Vagina (tissue), 2 donors: Measurements from ENCODE around the gene AFAP1. TPM values are rescaled to one million over a fixed set of nuclear protein-coding genes. Genes with fewer than 3 reads are reported as not detected.

Experiments
- DNase-seq, 2 donors: peaks; one replicate each; pipeline ENCODE4 v3.0.0-alpha.2; 2017; ENCODE audit errors: extremely low spot score in 2 of 2
- H3K27ac ChIP-seq: fragments of 200-600 bp; sonication (generic); one replicate; pipeline ENCODE4 v1.5.1; 2019
- H3K27me3 ChIP-seq: fragments of 200-600 bp; sonication (generic); one replicate; pipeline ENCODE4 v1.5.1; 2019
- H3K36me3 ChIP-seq, 2 donors: fragments of 200-600 bp; sonication (generic); one replicate each; pipeline ENCODE4 v1.5.1; 2017 to 2019
- H3K4me1 ChIP-seq: fragments of 200-600 bp; sonication (generic); one replicate; pipeline ENCODE4 v1.5.1; 2019
- H3K4me3 ChIP-seq, 2 donors: fragments of 200-600 bp; sonication (generic); 1 replicate in 1 of 2; 2 replicates in 1 of 2; pipeline ENCODE4 v1.5.1; 2016 to 2019
- H3K9me3 ChIP-seq: fragments of 200-600 bp; sonication (generic); one replicate; pipeline ENCODE4 v1.5.1; 2019
- POLR2A ChIP-seq, 2 donors: fragments of 450-650 bp; IDR thresholded peaks; one replicate each; pipeline ENCODE4 v1.6.1; 2017; ENCODE audit warnings: antibody characterized with exemption in 2 of 2, mild to moderate bottlenecking in 2 of 2, moderate library complexity in 2 of 2
- POLR2AphosphoS5 ChIP-seq, 2 donors: sonication (generic); formaldehyde crosslinking; IDR thresholded peaks; one replicate each; pipeline ENCODE4 v1.9.0; 2017; ENCODE audit warnings: antibody characterized with exemption in 2 of 2, mild to moderate bottlenecking in 2 of 2, low read depth in 1 of 2; ENCODE audit not compliant: insufficient read depth in 1 of 2
- intact Hi-C: fragments of 100-400 bp; cut with DNase I; formaldehyde crosslinking; loops from one replicate; pipeline ENCODE4 v1.15.1; 2023
- total RNA-seq: library from RNA; depleted of rRNA; stranded (reverse); fragments of >200 nt; gene quantifications from one replicate; pipeline ENCODE4 v1.2.3, GENCODE V29; 2016
- TF ChIP-seq, protein P1 (sequence below), 3 experiments: fragments of 450-650 bp in 2 of 3; fragments of 200-600 bp in 1 of 3; sonication (generic) in 1 of 3; IDR thresholded peaks; one replicate each; pipeline ENCODE4 v1.5.1; 2017 to 2019; ENCODE audit warnings: antibody characterized with exemption in 3 of 3, mild to moderate bottlenecking in 2 of 3, moderate library complexity in 2 of 3

AFAP1 gene, protein sequence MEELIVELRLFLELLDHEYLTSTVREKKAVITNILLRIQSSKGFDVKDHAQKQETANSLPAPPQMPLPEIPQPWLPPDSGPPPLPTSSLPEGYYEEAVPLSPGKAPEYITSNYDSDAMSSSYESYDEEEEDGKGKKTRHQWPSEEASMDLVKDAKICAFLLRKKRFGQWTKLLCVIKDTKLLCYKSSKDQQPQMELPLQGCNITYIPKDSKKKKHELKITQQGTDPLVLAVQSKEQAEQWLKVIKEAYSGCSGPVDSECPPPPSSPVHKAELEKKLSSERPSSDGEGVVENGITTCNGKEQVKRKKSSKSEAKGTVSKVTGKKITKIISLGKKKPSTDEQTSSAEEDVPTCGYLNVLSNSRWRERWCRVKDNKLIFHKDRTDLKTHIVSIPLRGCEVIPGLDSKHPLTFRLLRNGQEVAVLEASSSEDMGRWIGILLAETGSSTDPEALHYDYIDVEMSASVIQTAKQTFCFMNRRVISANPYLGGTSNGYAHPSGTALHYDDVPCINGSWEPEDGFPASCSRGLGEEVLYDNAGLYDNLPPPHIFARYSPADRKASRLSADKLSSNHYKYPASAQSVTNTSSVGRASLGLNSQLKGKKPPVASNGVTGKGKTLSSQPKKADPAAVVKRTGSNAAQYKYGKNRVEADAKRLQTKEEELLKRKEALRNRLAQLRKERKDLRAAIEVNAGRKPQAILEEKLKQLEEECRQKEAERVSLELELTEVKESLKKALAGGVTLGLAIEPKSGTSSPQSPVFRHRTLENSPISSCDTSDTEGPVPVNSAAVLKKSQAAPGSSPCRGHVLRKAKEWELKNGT
- total RNA-seq = 20.4 TPM

DNA sequence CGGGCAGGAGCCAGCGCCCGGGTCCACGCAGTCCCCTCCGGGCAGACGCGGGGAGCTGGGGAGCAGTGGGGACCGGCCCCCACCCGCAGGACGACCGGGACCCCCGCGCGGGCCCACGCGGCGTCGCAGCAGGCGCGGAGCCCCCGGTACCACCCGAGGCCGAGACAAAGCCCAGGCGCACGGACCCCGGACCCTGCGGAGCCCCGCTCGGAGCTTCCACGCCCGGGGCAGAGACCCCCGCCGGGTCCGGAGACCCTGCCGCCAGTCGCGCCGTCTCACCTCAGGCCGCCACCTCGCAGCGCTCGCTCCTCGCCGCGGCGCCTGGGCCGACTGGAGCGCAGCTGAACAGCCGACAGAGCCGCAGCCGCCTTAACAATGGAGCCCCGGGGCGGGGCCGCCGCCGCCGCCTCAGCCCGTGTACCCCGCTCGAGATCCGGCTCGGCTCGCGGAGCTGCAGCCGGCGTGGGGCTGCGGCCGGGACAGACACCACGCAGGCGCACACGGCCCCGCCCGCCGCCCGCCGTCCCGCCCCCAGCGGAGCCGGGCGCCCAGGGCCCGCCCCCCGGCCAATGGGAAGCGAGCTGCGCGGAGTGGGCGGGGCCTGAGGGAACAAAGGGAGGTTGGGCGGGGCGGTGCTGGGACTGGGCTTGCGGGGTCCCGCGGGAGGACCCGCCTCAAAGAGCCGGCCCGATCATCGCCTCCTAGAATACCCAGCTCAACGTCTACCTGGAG, at the start of gene AFAP1:
TSS of gene AFAP1 (minus strand) at position 485 of the 732 bp plus-strand sequence. CDS start 67,783 bp downstream, outside the sequence.
- Histone ChIP-seq H3K27me3 (no peaks in the 10 kb centered on the region), H3K9me3 (no peaks in the 10 kb centered on the region), H3K4me3 (peak within 1 kb of the TSS; percentile 65 to 85), H3K4me1 (peaks cover 13% of the 10 kb centered on the region), H3K36me3 (no peaks in the 10 kb centered on the region), H3K27ac (peak within 1 kb of the TSS; percentile 89)
- TF ChIP-seq POLR2AphosphoS5 (IDR thresholded peaks at IDR 0.05; ENCODE audit: insufficient read depth in 1 of 2, low read depth in 1 of 2) (peak in 1 of 2 donors; percentile 48), POLR2A (IDR thresholded peaks at IDR 0.05) (peak in 1 of 2 donors; percentile 76)
- TF ChIP-seq, protein P1, sequence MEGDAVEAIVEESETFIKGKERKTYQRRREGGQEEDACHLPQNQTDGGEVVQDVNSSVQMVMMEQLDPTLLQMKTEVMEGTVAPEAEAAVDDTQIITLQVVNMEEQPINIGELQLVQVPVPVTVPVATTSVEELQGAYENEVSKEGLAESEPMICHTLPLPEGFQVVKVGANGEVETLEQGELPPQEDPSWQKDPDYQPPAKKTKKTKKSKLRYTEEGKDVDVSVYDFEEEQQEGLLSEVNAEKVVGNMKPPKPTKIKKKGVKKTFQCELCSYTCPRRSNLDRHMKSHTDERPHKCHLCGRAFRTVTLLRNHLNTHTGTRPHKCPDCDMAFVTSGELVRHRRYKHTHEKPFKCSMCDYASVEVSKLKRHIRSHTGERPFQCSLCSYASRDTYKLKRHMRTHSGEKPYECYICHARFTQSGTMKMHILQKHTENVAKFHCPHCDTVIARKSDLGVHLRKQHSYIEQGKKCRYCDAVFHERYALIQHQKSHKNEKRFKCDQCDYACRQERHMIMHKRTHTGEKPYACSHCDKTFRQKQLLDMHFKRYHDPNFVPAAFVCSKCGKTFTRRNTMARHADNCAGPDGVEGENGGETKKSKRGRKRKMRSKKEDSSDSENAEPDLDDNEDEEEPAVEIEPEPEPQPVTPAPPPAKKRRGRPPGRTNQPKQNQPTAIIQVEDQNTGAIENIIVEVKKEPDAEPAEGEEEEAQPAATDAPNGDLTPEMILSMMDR (IDR thresholded peaks at IDR 0.05) = no peak
- intact Hi-C loops = loop anchor here (10.0 kb wide), 1 partner anchor 135 kb away; no protein-coding TSS in a partner anchor
- DNase-seq = no peak

DNA sequence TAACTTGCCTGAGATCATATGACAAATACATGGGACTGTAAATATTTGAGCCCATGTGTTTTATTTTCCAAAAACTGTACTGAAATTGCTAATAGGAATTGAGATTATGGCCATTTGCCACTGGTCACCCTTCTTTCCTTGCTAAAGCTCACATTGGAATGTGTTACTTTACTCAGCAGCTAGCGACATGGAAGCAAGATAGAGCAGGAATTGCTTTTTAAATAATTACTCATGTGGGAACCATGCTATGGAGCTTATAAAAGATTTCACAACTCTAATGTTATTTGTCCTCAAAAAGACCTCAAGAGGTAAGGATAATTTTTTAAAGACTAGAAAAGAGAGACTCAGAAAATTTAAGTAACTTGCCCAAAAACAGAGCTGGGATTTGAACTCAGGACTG, 48.8 kb upstream of the AFAP1 start:
- Histone ChIP-seq H3K4me3 (no peak overlapping the region), H3K36me3 (no peaks in the 10 kb centered on the region), H3K9me3 (no peaks in the 10 kb centered on the region), H3K4me1 (peaks cover 9% of the 10 kb centered on the region), H3K27ac (no peak overlapping the region), H3K27me3 (no peaks in the 10 kb centered on the region)
- TF ChIP-seq, protein P1 (IDR thresholded peaks at IDR 0.05) = no peak
- TF ChIP-seq POLR2AphosphoS5 (IDR thresholded peaks at IDR 0.05; ENCODE audit: insufficient read depth in 1 of 2, low read depth in 1 of 2) (no peak), POLR2A (IDR thresholded peaks at IDR 0.05) (no peak)
- intact Hi-C loops = loop anchor here (5.0 kb wide), 1 partner anchor 186 kb away; no protein-coding TSS in a partner anchor
- no peak for DNase-seq

DNA sequence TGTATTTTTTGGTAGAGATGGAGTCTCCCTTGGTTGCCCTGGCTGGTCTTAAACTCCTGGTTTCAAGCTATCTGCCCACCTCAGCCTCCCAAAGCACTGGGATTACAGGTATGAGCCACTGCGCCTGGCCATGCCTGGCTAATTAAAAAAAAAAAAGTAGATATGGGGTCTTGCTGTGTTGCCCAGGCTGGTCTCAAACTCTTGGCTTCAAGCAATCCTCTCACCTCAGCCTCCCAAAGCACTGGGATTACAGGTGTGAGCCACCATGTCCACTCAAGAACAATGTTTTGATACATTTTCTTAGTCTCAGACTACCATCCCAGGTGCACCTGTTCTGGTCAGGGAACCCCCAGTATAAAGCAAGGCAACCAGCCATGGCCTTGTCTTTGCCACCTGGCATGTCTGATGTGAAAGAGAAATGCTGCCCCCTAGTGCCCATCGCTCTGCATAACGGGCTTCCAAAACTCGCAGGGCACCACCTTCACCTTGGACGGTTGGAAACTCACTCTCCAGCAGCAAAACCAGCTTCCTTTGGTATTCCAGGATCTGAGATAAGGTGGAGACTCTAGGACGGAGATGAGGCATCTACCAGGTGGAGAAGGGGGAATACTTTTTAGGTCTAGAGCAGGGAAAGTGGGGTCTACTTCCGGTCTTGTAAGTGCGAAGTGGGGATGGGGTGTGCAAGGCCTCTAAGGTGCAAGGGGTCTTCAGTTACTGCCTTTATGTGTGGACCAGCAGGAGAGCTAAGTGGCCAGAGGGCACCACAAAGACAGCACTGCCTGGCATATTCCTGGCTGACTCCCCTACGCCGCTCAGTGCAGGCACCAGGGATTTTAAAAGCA, 47.7 kb upstream of the AFAP1 start:
- intact Hi-C loops = loop anchor here (5.0 kb wide), 1 partner anchor 185 kb away; no protein-coding TSS in a partner anchor

DNA sequence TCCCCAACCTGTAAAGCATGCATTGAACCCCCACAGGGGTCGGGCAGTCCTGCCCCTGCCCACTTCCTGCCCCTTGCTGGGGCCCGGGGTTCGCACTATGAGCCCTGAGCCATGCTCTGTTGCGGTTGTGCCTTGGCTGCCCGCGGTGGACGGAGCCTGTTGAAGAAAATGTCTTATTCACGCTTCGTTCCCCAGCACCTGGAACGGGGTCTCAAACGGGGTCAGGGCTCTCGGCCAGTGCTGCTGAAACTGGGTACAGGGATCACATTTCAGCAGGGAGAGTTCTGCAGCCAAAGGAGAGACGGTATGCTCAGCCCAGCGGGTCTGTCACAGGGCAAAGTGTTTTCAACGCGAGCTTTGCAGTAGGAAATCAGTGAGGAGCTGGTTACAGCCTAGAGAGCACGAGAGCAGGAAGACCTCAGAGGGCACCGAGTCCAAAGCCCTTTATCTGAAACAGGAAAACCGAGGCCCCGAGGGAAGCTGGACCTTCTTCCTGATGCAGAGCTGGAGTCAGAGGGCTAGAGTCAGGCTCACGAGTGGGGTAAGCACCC, 46.3 kb upstream of the AFAP1 start:
- no peak for DNase-seq
- Histone ChIP-seq H3K27ac (no peak overlapping the region), H3K4me3 (no peak overlapping the region), H3K4me1 (peaks cover 9% of the 10 kb centered on the region), H3K27me3 (no peaks in the 10 kb centered on the region), H3K9me3 (no peaks in the 10 kb centered on the region), H3K36me3 (no peaks in the 10 kb centered on the region)
- TF ChIP-seq, protein P1 (IDR thresholded peaks at IDR 0.05) = no peak
- TF ChIP-seq POLR2AphosphoS5 (IDR thresholded peaks at IDR 0.05; ENCODE audit: insufficient read depth in 1 of 2, low read depth in 1 of 2) = no peak
- TF ChIP-seq POLR2A (IDR thresholded peaks at IDR 0.05) = no peak
- intact Hi-C loops = loop anchor here (5.0 kb wide), 1 partner anchor 184 kb away; no protein-coding TSS in a partner anchor

More for the DNA sequence above, 47.7 kb upstream of the AFAP1 start:
- Histone ChIP-seq H3K36me3 (no peaks in the 10 kb centered on the region), H3K27ac (no peak overlapping the region), H3K4me3 (no peak overlapping the region), H3K27me3 (no peaks in the 10 kb centered on the region), H3K9me3 (no peaks in the 10 kb centered on the region), H3K4me1 (peaks cover 9% of the 10 kb centered on the region)
- no peak for DNase-seq
- TF ChIP-seq, protein P1 (IDR thresholded peaks at IDR 0.05) = peak; percentile 44 to 70 (median 59)
- TF ChIP-seq POLR2A (IDR thresholded peaks at IDR 0.05) = no peak
